Raji (cell line): ENCODE results near the gene STON2.

ENCODE experiments used
- POLR2A ChIP-seq: IDR thresholded peaks from 2 replicates; pipeline ENCODE4 v1.6.1; 2011; ENCODE audit warnings: low read depth, low read length, control low read depth; ENCODE audit not compliant: insufficient read depth

The STON2 gene

GRCh38 chr14:81433378-81433777 lies 33.3 kb upstream of the STON2 start:
- no peak for TF ChIP-seq POLR2A

GRCh38 chr14:81432219-81432661 lies 32.1 kb upstream of the STON2 start:
- no peak for TF ChIP-seq POLR2A

GRCh38 chr14:81430235-81430634 lies 30.1 kb upstream of the STON2 start:
- no peak for TF ChIP-seq POLR2A

GRCh38 chr14:81429028-81429427 lies 28.9 kb upstream of the STON2 start:
- no peak for TF ChIP-seq POLR2A

GRCh38 chr14:81427348-81428058 lies 27.4 kb upstream of the STON2 start:
- TF ChIP-seq POLR2A = no peak

- TF ChIP-seq POLR2A = no peak
These were observed 23.4 kb upstream of the STON2 start for GRCh38 chr14:81423504-81423903.

GRCh38 chr14:81418057-81418790 lies 18.1 kb upstream of the STON2 start:
- no peak for TF ChIP-seq POLR2A

- TF ChIP-seq POLR2A = no peak
These were observed 16.9 kb upstream of the STON2 start for GRCh38 chr14:81416981-81417380.

GRCh38 chr14:81416194-81416952 lies 16.2 kb upstream of the STON2 start:
- no peak for TF ChIP-seq POLR2A

- no peak for TF ChIP-seq POLR2A
These were observed 15.7 kb upstream of the STON2 start for GRCh38 chr14:81415781-81416180.

- no peak for TF ChIP-seq POLR2A
These were observed 14.0 kb upstream of the STON2 start for GRCh38 chr14:81414123-81414522.

- no peak for TF ChIP-seq POLR2A
These were observed 12.7 kb upstream of the STON2 start for GRCh38 chr14:81412779-81413178.

GRCh38 chr14:81408595-81408994 lies 8.5 kb upstream of the STON2 start:
- no peak for TF ChIP-seq POLR2A

- no peak for TF ChIP-seq POLR2A
These were observed 6.7 kb upstream of the STON2 start for GRCh38 chr14:81406863-81407262.

GRCh38 chr14:81402123-81402495 lies 2.0 kb upstream of the STON2 start:
- TF ChIP-seq POLR2A = no peak

GRCh38 chr14:81401420-81402122 lies 1.4 kb upstream of the STON2 start:
- TF ChIP-seq POLR2A = no peak

- no peak for TF ChIP-seq POLR2A
These were observed 728 bp upstream of the STON2 start for GRCh38 chr14:81400852-81401251.
